Loucy (cell line): Measurements from ENCODE around the gene FNDC3A.

Source experiments
- CTCF ChIP-seq: fragments of 200-600 bp; sonication (generic); conservative IDR thresholded peaks from 2 replicates; pipeline ENCODE4 v1.5.1; 2014; ENCODE audit warnings: mild to moderate bottlenecking, antibody characterized with exemption, low read length
- EZH2phosphoT487 ChIP-seq: fragments of 200-600 bp; IDR thresholded peaks from 2 replicates; pipeline ENCODE4 v1.6.1; 2018; ENCODE audit warnings: antibody characterized with exemption, mild to moderate bottlenecking, moderate library complexity, borderline replicate concordance

DNA sequence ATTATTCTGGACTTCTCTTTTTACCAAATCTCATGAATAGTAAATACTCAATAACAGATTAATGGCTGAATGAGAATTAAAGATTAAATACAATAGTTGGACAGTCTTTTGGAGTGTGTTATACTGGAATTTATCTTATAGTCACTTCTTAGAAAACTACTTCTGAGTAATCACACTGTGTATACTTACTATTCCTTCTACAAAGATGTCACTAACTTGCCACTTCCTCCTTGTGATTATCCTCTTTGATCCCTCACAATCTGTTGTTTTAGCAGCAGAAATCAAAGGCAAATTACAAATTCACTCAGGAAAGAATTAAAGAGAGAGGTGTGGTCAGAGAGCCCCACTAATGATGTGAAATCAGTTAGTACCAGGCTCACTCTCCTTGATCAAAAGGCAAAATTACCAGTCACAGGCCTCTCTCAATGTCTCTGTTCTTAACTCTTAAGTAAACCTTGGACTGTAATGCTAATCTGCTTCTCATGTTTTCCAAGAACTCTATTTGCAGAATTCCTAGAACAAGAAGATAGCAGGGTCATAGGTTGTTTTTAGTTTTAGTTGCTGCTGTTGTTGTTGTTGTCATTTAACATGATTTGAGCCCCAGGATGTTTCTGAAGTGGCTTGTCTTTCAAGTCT lies 37.3 kb upstream of the FNDC3A start:
- TF ChIP-seq CTCF (no peak), EZH2phosphoT487 (no peak)
